IPS-NIHi7 (cell line): ENCODE results near the gene PTBP3.
"Not testable (repeated sequence)": the region's sequence is repeated elsewhere in the genome, so short reads cannot be mapped to it uniquely, and the experiment has no call there.

Experiments
- DNase-seq: peaks from one replicate; pipeline ENCODE4 v3.0.0; 2012; ENCODE audit warnings: mixed read lengths; ENCODE audit errors: extremely low spot score

Gene PTBP3

GRCh38 chr9:112271466-112272098 is 61.8 kb downstream of the PTBP3 start:
- DNase-seq: no peak

DNA sequence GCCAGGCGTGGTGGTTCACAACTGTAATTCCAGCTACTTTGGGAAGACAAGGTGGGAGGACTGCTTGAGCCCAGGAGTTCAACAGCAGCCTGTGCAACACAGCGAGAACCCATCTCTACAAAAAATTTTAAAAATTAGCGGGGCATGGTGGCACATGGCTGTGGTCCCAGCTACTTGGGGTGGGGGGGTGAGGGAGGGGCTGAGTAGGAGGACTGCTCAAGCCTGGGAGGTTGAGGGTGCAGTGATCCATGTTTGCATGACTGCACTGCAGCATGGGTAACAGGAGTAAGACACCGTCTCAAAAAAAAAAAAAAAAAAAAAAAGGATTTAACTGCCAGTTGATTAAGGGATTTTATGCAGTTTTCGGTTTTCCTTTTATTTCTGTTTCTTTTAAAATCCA is 65.0 kb downstream of the PTBP3 start:
- no peak for DNase-seq

GRCh38 chr9:112267086-112267485 is 66.3 kb downstream of the PTBP3 start:
- not testable (repeated sequence) for DNase-seq

DNA sequence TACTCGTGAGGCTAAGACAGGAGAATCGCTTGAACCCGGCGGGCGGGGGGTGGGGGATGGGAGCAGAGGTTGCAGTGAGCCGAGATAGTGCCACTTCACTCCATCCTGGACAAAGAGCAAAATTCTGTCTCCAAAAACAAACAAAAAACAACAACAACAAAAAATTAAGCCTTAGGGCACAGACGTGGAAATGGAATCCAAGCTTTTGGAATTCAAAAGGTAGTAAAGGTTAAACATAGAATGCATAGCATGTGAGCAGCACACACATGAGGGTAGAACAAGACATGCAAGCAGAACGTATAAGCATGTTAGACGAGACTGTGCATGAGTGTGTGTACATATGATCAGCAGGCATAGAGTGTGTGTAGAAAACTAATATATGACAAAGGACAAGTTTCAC is 68.0 kb downstream of the PTBP3 start:
- DNase-seq: no peak

- DNase-seq: no peak
Observed at GRCh38 chr9:112262577-112262976, 70.8 kb downstream of the PTBP3 start.

- no peak for DNase-seq
Observed at GRCh38 chr9:112261133-112261532, 72.3 kb downstream of the PTBP3 start.

DNA sequence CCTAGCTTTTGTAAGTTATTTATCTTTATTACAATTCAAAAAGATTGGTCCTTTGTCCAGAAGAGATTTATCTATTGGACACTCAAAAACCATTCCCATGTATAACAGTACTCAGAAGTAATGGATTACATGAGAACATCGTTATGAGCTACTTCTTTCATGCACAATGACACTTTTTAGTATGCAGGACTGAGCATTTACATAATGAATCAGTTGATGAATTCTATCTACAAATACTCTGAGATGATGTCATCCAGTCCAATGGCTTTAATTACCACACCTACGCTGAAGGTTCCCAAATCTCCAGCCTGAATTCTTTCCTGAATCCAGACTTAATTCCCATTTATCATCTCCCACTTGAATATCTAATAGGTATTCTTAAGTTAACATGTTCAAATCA is 75.3 kb downstream of the PTBP3 start:
- no peak for DNase-seq

DNA sequence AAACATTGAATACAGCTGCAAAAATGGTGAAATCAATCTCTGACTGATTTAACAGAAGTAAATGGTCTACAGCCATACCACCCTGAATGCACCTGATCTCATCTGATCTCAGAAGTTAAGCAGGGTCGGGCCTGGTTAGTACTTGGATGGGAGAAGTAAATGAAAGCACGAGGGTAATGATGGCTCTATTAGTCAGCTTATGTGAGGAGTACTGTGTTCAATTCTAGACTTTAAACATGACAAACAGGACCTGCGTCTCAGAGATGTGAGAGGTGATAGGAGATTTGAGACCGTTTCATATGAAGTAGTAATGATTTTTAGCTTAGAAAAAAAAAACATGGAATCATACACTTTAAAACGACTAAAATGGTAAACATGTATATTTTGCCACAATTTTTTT is 81.2 kb downstream of the PTBP3 start:
- DNase-seq: no peak

DNA sequence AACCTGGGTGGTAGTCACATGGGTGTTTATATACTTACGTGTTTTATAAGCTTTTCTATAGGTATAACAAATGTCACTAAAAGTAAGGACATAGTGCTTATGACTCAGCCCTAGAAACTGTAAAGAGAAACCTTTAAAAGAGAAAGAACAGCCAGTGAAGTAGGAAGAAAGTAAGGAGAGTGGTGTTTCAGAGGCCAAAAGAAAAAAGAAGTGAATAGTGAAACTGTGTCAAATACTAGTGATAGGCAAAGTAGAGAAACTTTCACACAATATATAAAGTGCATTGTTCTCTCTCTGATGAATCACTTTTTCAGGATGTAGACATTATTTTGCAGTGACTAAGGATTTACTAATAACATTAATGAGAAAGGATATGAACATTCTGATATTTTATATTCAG is 84.1 kb downstream of the PTBP3 start:
- DNase-seq: no peak

- DNase-seq: no peak
Observed at GRCh38 chr9:112248722-112249121, 84.7 kb downstream of the PTBP3 start.

GRCh38 chr9:112247090-112247489 is 86.3 kb downstream of the PTBP3 start:
- no peak for DNase-seq

GRCh38 chr9:112245126-112245525 is 88.3 kb downstream of the PTBP3 start:
- no peak for DNase-seq

DNA sequence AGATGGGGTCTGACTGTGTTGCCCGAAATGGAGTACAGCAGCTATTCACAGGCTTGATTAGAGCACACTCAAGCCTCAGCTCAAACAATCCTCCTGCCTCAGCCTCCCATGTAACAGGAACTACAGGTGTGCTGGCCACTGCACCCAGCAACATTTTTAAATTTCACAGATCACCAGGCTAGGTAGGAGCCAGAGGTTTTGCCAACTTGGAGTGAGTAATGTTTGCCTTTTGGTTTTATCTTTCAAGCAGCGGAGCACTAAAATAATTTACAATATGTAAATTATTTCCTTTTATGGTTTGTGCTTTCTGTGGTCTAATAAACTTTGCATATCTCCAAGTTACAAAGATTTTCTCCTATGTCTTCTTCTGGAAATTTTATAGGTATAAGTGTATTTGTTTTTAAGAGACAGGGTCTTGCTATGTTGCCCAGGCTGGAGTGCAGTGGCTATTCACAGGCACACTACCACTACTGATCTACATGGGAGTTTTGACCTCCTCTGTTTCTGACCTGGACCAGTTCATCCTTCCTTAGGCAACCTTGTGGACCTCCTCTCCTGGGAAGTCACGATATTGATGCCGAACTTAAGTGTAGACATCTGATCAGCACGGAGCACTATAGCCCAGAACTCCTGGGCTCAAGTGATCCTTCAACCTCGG is 91.1 kb downstream of the PTBP3 start:
- DNase-seq: no peak

DNA sequence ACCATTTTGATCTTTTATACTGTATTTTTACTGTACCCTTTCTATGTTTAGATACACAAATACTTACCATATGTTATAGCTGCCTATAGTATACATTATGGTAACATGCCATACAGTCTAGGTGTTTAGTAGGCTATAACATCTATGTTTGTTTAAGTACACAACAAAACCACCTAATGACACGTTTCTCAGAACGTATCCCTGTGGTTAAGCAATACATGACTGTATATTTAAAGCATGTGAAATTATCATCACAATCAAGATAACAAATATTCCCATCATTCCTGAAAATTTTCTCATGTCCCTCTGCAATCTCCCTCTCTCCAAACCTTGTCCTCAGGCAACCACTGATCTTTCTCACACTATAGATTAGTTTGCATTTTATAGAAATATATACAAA is 91.9 kb downstream of the PTBP3 start:
- no peak for DNase-seq

GRCh38 chr9:112239708-112240107 is 93.7 kb downstream of the PTBP3 start:
- DNase-seq: no peak

DNA sequence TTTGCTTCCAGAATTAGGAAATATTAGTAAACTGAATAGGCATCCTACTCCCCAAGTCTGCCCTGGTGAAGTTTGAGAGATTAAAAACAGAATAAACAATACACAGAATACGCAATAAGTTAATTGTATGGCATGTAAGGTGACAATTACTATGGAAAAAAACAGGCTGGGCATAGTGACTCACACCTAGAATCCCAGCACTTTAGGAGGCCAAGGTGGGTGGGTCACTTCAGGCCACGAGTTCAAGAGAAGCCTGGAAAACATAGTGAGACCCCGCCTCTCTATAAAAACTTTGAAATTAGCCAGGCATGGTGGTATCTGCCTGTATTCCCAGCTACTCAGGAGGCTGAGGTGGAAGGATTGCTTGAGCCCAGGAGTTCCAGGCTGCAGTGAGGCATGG is 94.1 kb downstream of the PTBP3 start:
- no peak for DNase-seq

GRCh38 chr9:112234779-112235178 is 98.6 kb downstream of the PTBP3 start:
- no peak for DNase-seq

DNA sequence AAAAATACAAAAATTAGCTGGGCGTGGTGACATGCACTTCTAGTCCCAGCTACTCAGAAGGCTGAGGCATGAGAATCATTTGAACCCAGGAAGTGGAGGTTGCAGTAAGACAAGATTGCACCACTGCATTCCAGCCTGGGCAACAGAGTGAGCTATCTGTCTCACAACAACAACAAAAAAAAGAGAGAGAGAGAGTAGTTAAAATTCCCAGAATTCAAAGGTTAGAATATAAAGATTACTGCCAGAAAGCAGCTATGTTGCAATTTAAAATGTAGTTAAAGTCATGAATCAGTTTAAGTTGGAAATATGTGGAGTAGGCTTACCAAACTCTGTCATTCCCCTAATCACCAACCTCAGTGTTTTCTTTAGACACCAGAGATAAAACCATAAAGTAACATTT is 99.7 kb downstream of the PTBP3 start:
- DNase-seq: no peak

DNA sequence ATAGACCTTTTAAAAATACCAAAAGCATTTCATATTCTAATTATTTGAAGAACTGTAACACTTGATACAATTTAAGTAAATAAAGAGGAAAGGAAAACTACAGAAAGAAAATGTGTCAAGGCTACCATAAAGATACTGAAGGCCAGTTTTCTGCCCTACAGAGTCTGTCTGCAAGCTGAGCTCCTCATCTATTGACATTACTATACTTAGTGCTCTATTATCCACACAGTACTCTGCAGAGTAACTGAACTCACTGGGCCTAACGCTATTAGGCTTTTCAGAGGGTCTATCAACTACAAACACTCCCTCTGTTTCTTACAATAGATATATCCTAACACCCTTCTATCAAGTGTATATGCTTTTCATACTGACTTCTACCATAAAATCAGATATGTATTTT is 101.2 kb downstream of the PTBP3 start:
- DNase-seq: no peak

DNA sequence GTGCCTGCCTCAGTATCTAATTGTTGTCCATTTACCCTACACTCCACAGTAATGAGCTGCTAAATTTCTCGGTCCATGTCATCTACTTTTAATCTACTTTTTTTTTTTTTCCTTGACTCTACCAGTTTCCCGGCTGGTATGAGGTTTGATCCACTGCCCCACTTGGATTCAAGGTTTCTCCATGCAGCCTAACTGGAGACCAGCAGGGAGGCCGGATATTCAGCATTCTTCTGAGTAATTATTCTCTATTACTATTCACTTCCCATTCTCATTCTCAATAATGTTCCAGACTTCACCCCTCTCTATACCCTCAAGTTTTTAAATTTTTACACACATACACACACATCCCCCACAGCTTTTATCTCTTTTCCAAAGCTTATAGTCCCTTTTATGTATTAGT is 107.3 kb downstream of the PTBP3 start:
- no peak for DNase-seq

- DNase-seq: no peak
Observed at GRCh38 chr9:112224401-112225289, 108.8 kb downstream of the PTBP3 start.

- no peak for DNase-seq
Observed at GRCh38 chr9:112218908-112219307, 114.5 kb downstream of the PTBP3 start.

- no peak for DNase-seq
Observed at GRCh38 chr9:112212926-112213325, 120.5 kb downstream of the PTBP3 start.
